C4-2B (cell line): ENCODE measurements around the gene RNF40.
"Not testable (repeated sequence)": the region's sequence is repeated elsewhere in the genome, so short reads cannot be mapped to it uniquely, and the experiment has no call there.

Source experiments
- H3K27ac ChIP-seq: fragments of 450-650 bp; 2 replicates; pipeline ENCODE4 v1.5.1; 2017
- CTCF ChIP-seq: fragments of 450-650 bp; conservative IDR thresholded peaks from 2 replicates; pipeline ENCODE4 v1.5.1; 2017; ENCODE audit warnings: mild to moderate bottlenecking
- ZFX ChIP-seq: fragments of 450-650 bp; IDR thresholded peaks from 2 replicates; pipeline ENCODE4 v1.6.1; 2017

RNF40 gene

GRCh38 chr16:30808146-30808545 is 46.0 kb downstream of the RNF40 start:
- no peak for TF ChIP-seq CTCF
- no peak for TF ChIP-seq ZFX
- no peak overlapping the region for H3K27ac ChIP-seq

GRCh38 chr16:30808890-30809426 is 46.8 kb downstream of the RNF40 start:
- H3K27ac ChIP-seq, result not testable (repeated sequence)

GRCh38 chr16:30809675-30810074 is 47.6 kb downstream of the RNF40 start:
- H3K27ac ChIP-seq, result not testable (repeated sequence)

GRCh38 chr16:30813821-30814189 is 51.7 kb downstream of the RNF40 start:
- no peak for TF ChIP-seq ZFX
- 0 out of 2 replicates have a peak, but pooled peaks have one; percentile 26 for TF ChIP-seq CTCF
- peak overlapping the region; percentile 72 for H3K27ac ChIP-seq

- no peak overlapping the region for H3K27ac ChIP-seq
- no peak for TF ChIP-seq CTCF
These were observed 54.6 kb downstream of the RNF40 start for GRCh38 chr16:30816769-30817168.

- no peak for TF ChIP-seq CTCF
- TF ChIP-seq ZFX, result no peak
- H3K27ac ChIP-seq, result no peak overlapping the region
These were observed 58.9 kb downstream of the RNF40 start for GRCh38 chr16:30820952-30821421.

- H3K27ac ChIP-seq, result not testable (repeated sequence)
These were observed 59.3 kb downstream of the RNF40 start for GRCh38 chr16:30821441-30821840.

GRCh38 chr16:30821891-30822290 is 59.8 kb downstream of the RNF40 start:
- no peak overlapping the region for H3K27ac ChIP-seq
- TF ChIP-seq ZFX (no peak), CTCF (no peak)
